Gastrocnemius medialis (tissue), 4 donors: ENCODE data around the gene CFAP91. TPM values are rescaled to one million over a fixed set of nuclear protein-coding genes. Genes with fewer than 3 reads are reported as not detected.

Experiments
- ATAC-seq, 2 donors: fragments of 150-250 bp; one replicate each; pipeline ENCODE4 v1.9.1; 2016
- DNase-seq, 2 donors: peaks; one replicate each; pipeline ENCODE4 v3.0.0-alpha.2; 2019
- H3K27ac ChIP-seq, 4 donors: fragments of 200-600 bp; sonication (generic); 1 replicate in 1 of 4; 2 replicates in 3 of 4; pipeline ENCODE4 v1.5.1; 2016 to 2018; ENCODE audit warnings: mild to moderate bottlenecking in 2 of 4, moderate library complexity in 1 of 4
- H3K27me3 ChIP-seq, 3 donors: fragments of 200-600 bp; sonication (generic) in 2 of 3; 1 replicate in 1 of 3; 2 replicates in 2 of 3; pipeline versions ENCODE4 v1.5.1 to v1.6.0; 2016 to 2019; ENCODE audit warnings: mild to moderate bottlenecking in 1 of 3, moderate library complexity in 1 of 3
- H3K36me3 ChIP-seq, 2 donors: fragments of 200-600 bp; sonication (generic) in 1 of 2; one replicate each; pipeline ENCODE4 v1.5.1; 2017 to 2018
- H3K4me1 ChIP-seq, 2 donors: fragments of 200-600 bp; sonication (generic) in 1 of 2; one replicate each; pipeline ENCODE4 v1.5.1; 2016 to 2017; ENCODE audit warnings: mild to moderate bottlenecking in 2 of 2
- H3K4me3 ChIP-seq, 4 donors: fragments of 200-600 bp; sonication (generic) in 3 of 4; 1 replicate in 1 of 4; 2 replicates in 3 of 4; pipeline ENCODE4 v1.5.1; 2016 to 2019; ENCODE audit warnings: mild to moderate bottlenecking in 2 of 4
- H3K9me3 ChIP-seq, 3 donors: fragments of 200-600 bp; sonication (generic) in 2 of 3; 1 replicate in 1 of 3; 2 replicates in 2 of 3; pipeline ENCODE4 v1.5.1; 2016 to 2019
- POLR2A ChIP-seq, 2 donors: fragments of 450-650 bp; IDR thresholded peaks; one replicate each; pipeline ENCODE4 v1.6.1; 2017; ENCODE audit warnings: antibody characterized with exemption in 2 of 2, mild to moderate bottlenecking in 2 of 2, moderate library complexity in 2 of 2
- in situ Hi-C, 4 donors: fragments of 200-750 bp; cut with MboI; loops; one replicate each; pipeline versions ENCODE4 v1.15.0 to v1.8.0; 2017; ENCODE audit warnings: low sequenced_read_pairs in 4 of 4
- intact Hi-C: fragments of 100-400 bp; cut with DNase I; formaldehyde crosslinking; loops from one replicate; pipeline ENCODE4 v1.15.1; 2023; ENCODE audit warnings: low total_unique reads
- total RNA-seq, 4 donors: library from RNA; depleted of rRNA; stranded (reverse); fragments of >200 nt; gene quantifications; one replicate each; pipeline versions ENCODE4 v1.1.0 to v1.2.3, GENCODE V29; 2016
- TF ChIP-seq, protein P1 (sequence below), 5 experiments: fragments of 450-650 bp in 3 of 5; fragments of 200-600 bp in 2 of 5; sonication (generic) in 2 of 5; IDR thresholded peaks in 4 of 5; conservative IDR thresholded peaks in 1 of 5; 1 replicate in 4 of 5; 2 replicates in 1 of 5; pipeline ENCODE4 v1.5.1; 2016 to 2019; ENCODE audit warnings: antibody characterized with exemption in 5 of 5, mild to moderate bottlenecking in 3 of 5, moderate library complexity in 3 of 5

The CFAP91 gene
- total RNA-seq, 4 donors from 2014 or later: 0.11 to 0.36 (median 0.20) TPM; not detected in 1

GRCh38 chr3:119733812-119734211 lies 31.0 kb downstream of the CFAP91 start:
- Histone ChIP-seq H3K4me1 (peaks cover 0 to 12% of the 10 kb centered on the region in 2 donors), H3K27me3 (no peaks in the 10 kb centered on the region), H3K4me3 (no peak overlapping the region), H3K36me3 (no peaks in the 10 kb centered on the region), H3K9me3 (no peaks in the 10 kb centered on the region), H3K27ac (no peak overlapping the region)
- no peak for TF ChIP-seq POLR2A (IDR thresholded peaks at IDR 0.05)
- TF ChIP-seq, protein P1, sequence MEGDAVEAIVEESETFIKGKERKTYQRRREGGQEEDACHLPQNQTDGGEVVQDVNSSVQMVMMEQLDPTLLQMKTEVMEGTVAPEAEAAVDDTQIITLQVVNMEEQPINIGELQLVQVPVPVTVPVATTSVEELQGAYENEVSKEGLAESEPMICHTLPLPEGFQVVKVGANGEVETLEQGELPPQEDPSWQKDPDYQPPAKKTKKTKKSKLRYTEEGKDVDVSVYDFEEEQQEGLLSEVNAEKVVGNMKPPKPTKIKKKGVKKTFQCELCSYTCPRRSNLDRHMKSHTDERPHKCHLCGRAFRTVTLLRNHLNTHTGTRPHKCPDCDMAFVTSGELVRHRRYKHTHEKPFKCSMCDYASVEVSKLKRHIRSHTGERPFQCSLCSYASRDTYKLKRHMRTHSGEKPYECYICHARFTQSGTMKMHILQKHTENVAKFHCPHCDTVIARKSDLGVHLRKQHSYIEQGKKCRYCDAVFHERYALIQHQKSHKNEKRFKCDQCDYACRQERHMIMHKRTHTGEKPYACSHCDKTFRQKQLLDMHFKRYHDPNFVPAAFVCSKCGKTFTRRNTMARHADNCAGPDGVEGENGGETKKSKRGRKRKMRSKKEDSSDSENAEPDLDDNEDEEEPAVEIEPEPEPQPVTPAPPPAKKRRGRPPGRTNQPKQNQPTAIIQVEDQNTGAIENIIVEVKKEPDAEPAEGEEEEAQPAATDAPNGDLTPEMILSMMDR (IDR thresholded peaks at IDR 0.05 in 4 of 5, conservative IDR thresholded peaks at IDR 0.05 in 1 of 5): no peak
- intact Hi-C loops: no loop called here
- no peak for DNase-seq
- in situ Hi-C loops: no loop called here
- no peak for ATAC-seq

- intact Hi-C loops: no loop called here
- Histone ChIP-seq H3K4me1 (no peaks in the 10 kb centered on the region), H3K9me3 (no peaks in the 10 kb centered on the region), H3K27me3 (no peaks in the 10 kb centered on the region), H3K36me3 (no peaks in the 10 kb centered on the region), H3K4me3 (no peak overlapping the region), H3K27ac (no peak overlapping the region)
- DNase-seq (no peak), ATAC-seq (no peak)
- in situ Hi-C loops: no loop called here
- TF ChIP-seq POLR2A (IDR thresholded peaks at IDR 0.05): no peak
- TF ChIP-seq, protein P1 (IDR thresholded peaks at IDR 0.05 in 4 of 5, conservative IDR thresholded peaks at IDR 0.05 in 1 of 5): no peak
Observed at GRCh38 chr3:119738741-119739140, 35.9 kb downstream of the CFAP91 start.

GRCh38 chr3:119741657-119742590 lies 39.1 kb downstream of the CFAP91 start:
- Histone ChIP-seq H3K9me3 (no peaks in the 10 kb centered on the region), H3K4me3 (no peak overlapping the region), H3K36me3 (no peaks in the 10 kb centered on the region), H3K4me1 (no peaks in the 10 kb centered on the region), H3K27me3 (no peaks in the 10 kb centered on the region), H3K27ac (no peak overlapping the region)
- ATAC-seq: no peak
- intact Hi-C loops: no loop called here
- DNase-seq: no peak
- TF ChIP-seq, protein P1 (IDR thresholded peaks at IDR 0.05 in 4 of 5, conservative IDR thresholded peaks at IDR 0.05 in 1 of 5): no peak
- no peak for TF ChIP-seq POLR2A (IDR thresholded peaks at IDR 0.05)
- in situ Hi-C loops: no loop called here

DNA sequence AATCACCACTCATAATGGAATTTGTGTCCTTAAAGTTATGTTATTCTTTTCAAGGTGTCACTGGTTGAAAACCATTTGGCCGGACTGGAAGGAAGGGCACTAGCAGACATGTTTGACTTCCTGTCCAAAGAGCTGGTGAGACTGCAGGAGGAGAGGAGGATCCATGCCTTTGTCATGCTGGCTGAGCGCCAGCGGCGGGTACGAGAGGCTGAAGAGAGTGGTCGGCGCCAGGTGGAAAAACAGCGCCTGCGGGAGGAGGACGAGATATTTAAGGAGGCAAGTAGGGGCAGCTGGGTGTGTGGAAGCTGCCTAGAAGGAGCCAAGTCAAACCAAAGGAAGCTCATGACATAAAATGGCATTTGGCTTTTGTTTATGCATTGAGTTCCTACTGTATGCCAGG lies 41.1 kb downstream of the CFAP91 start:
- Histone ChIP-seq H3K9me3 (no peaks in the 10 kb centered on the region), H3K4me3 (no peak overlapping the region), H3K27me3 (no peaks in the 10 kb centered on the region), H3K36me3 (no peaks in the 10 kb centered on the region), H3K4me1 (no peaks in the 10 kb centered on the region), H3K27ac (no peak overlapping the region)
- TF ChIP-seq POLR2A (IDR thresholded peaks at IDR 0.05): no peak
- TF ChIP-seq, protein P1 (IDR thresholded peaks at IDR 0.05 in 4 of 5, conservative IDR thresholded peaks at IDR 0.05 in 1 of 5): no peak
- DNase-seq (no peak), ATAC-seq (no peak)
- in situ Hi-C loops: no loop called here
- intact Hi-C loops: no loop called here
